B cell (primary cell): ENCODE results near the gene DOCK4. TPM values are rescaled to one million over a fixed set of nuclear protein-coding genes. Genes with fewer than 3 reads are reported as not detected.

Experiments
- ATAC-seq: fragments of 200-7000 bp; cut with Tn5 transposase; one replicate; pipeline ENCODE4 v1.10.0; 2021; ENCODE audit warnings: low read depth, mild to moderate bottlenecking, moderate number of reproducible peaks, moderate library complexity
- CTCF ChIA-PET: fragments of 350-600 bp; sonication (Branson Sonifier 250); formaldehyde crosslinking; loops from one replicate; lab custom pipeline; 2021; ENCODE audit warnings: antibody characterized with exemption, inconsistent platforms; lab: Charles Lee
- POLR2A ChIA-PET: fragments of 350-600 bp; sonication (Branson Sonifier 250); formaldehyde crosslinking; loops from one replicate; lab custom pipeline; 2021; ENCODE audit warnings: antibody characterized with exemption; lab: Charles Lee
- DNase-seq: peaks from one replicate; pipeline ENCODE4 v3.0.0; 2013
- H2AFZ ChIP-seq: 2 replicates; pipeline ENCODE4 v1.6.1; 2012; ENCODE audit warnings: mild to moderate bottlenecking, low read depth, low read length; ENCODE audit not compliant: insufficient read depth, poor library complexity, severe bottlenecking
- H3K27ac ChIP-seq, 2 donors: 1 replicate in 1 of 2; 2 replicates in 1 of 2; pipeline ENCODE4 v1.5.1; 2012 to 2013; ENCODE audit warnings: low read length in 2 of 2, mild to moderate bottlenecking in 2 of 2, moderate library complexity in 1 of 2
- H3K27me3 ChIP-seq, 4 experiments: fragments of 200-600 bp in 1 of 4; sonication (generic) in 1 of 4; replicated peaks in 1 of 4; 1 replicate in 2 of 4; 2 replicates in 2 of 4; pipeline versions ENCODE4 v1.6.1 to v1.7.0; 2013 to 2016; ENCODE audit warnings: low read length in 3 of 4, mild to moderate bottlenecking in 2 of 4, mixed read lengths in 1 of 4, moderate library complexity in 1 of 4; ENCODE audit not compliant: insufficient read depth in 4 of 4, control insufficient read depth in 3 of 4; ENCODE audit errors: control extremely low read depth in 1 of 4
- H3K36me3 ChIP-seq, 2 experiments: replicated peaks in 1 of 2; 1 replicate in 1 of 2; 2 replicates in 1 of 2; pipeline versions ENCODE4 v1.6.1 to v1.7.1; 2013; ENCODE audit warnings: low read length in 1 of 2; ENCODE audit not compliant: insufficient read depth in 2 of 2, control insufficient read depth in 1 of 2; ENCODE audit errors: control extremely low read depth in 1 of 2, extremely low read depth in 1 of 2
- H3K4me1 ChIP-seq, 2 donors: fragments of 200-600 bp in 1 of 2; sonication (generic) in 1 of 2; 1 replicate in 1 of 2; 2 replicates in 1 of 2; pipeline versions ENCODE4 v1.5.1 to v1.6.1; 2013 to 2017; ENCODE audit warnings: low read length in 2 of 2; ENCODE audit not compliant: control insufficient read depth in 2 of 2, insufficient read depth in 2 of 2
- H3K4me2 ChIP-seq: replicated peaks from 2 replicates; pipeline ENCODE3; 2012; ENCODE audit warnings: mild to moderate bottlenecking, low read depth, low read length; ENCODE audit not compliant: poor library complexity, severe bottlenecking
- H3K4me3 ChIP-seq, 5 experiments: fragments of 200-600 bp in 1 of 5; sonication (generic) in 1 of 5; 1 replicate in 3 of 5; 2 replicates in 2 of 5; pipeline versions ENCODE4 v1.5.1 to v1.7.0; 2011 to 2016; ENCODE audit warnings: low read length in 4 of 5, mild to moderate bottlenecking in 4 of 5, low read depth in 2 of 5, control low read depth in 1 of 5, moderate library complexity in 1 of 5; ENCODE audit not compliant: insufficient read depth in 1 of 5; ENCODE audit errors: control extremely low read depth in 1 of 5, extremely low read depth in 1 of 5
- H3K79me2 ChIP-seq: fragments of 200-600 bp; sonication (generic); one replicate; pipeline ENCODE4 v1.6.0; 2016; ENCODE audit warnings: low read length; ENCODE audit not compliant: control insufficient read depth, insufficient read depth
- H3K9ac ChIP-seq: fragments of 200-600 bp; sonication (generic); 2 replicates; pipeline ENCODE4 v1.6.1; 2017; ENCODE audit warnings: mild to moderate bottlenecking, low read length, moderate library complexity
- H3K9me3 ChIP-seq, 3 donors: one replicate each; pipeline versions ENCODE4 v1.6.1 to v1.7.1; 2013; ENCODE audit warnings: low read length in 2 of 3; ENCODE audit not compliant: control insufficient read depth in 2 of 3, insufficient read depth in 1 of 3; ENCODE audit errors: control extremely low read depth in 1 of 3
- H4K20me1 ChIP-seq: 2 replicates; pipeline ENCODE4 v1.6.0; 2012; ENCODE audit warnings: mild to moderate bottlenecking, low read length; ENCODE audit not compliant: insufficient read depth, control insufficient read depth, poor library complexity, severe bottlenecking
- H3K27ac Mint-ChIP-seq: one replicate; pipeline ENCODE4 v1.8.0; 2021; ENCODE audit warnings: mixed read lengths
- H3K27me3 Mint-ChIP-seq: one replicate; pipeline ENCODE4 v1.8.0; 2021; ENCODE audit warnings: mixed read lengths
- H3K4me1 Mint-ChIP-seq: one replicate; pipeline ENCODE4 v1.8.0; 2021; ENCODE audit warnings: mixed read lengths
- H3K4me3 Mint-ChIP-seq: one replicate; pipeline ENCODE4 v1.8.0; 2021; ENCODE audit warnings: mixed read lengths
- H3K9me3 Mint-ChIP-seq: one replicate; pipeline ENCODE4 v1.8.0; 2022; ENCODE audit warnings: mixed read lengths; ENCODE audit not compliant: insufficient read depth
- CTCF ChIP-seq: fragments of 200-600 bp; IDR thresholded peaks from one replicate; pipeline ENCODE4 v1.8.0; 2022; ENCODE audit warnings: antibody characterized with exemption, mild to moderate bottlenecking
- EZH2 ChIP-seq: IDR thresholded peaks from 2 replicates; pipeline ENCODE4 v1.6.1; 2012; ENCODE audit warnings: borderline replicate concordance, low read depth, mild to moderate bottlenecking, moderate library complexity, low read length; ENCODE audit not compliant: insufficient read depth, poor library complexity, severe bottlenecking
- WGBS: methylation state at CpG from one replicate; pipeline ENCODE4 v1.1.5; 2013; ENCODE audit warnings: missing lambda C conversion rate; ENCODE audit not compliant: insufficient coverage; 5-methylcytosine and 5-hydroxymethylcytosine counted together
- intact Hi-C: fragments of 100-400 bp; cut with micrococcal nuclease; formaldehyde crosslinking; loops from one replicate; pipeline ENCODE4 v1.10.0; 2022
- polyA plus RNA-seq: library from polyadenylated mRNA; depleted of rRNA; stranded (reverse); fragments of >200 nt; gene quantifications from 2 replicates; pipeline ENCODE4 v1.2.3, GENCODE V29; 2012
- total RNA-seq, 2 donors: library from RNA; stranded (reverse); fragments of 120-200 nt in 1 of 2; gene quantifications; 1 replicate in 1 of 2; 2 replicates in 1 of 2; pipeline versions ENCODE4 v1.2.3 to v1.2.4, GENCODE V29; 2013 to 2022

DOCK4 gene
- total and polyA plus RNA-seq, 2 donors (not counting 1 experiment from before 2014, with no cell fraction given): 0.03 to 4.1 TPM

GRCh38 chr7:112025556-112025955 is 180.6 kb downstream of the DOCK4 start:
- POLR2A ChIA-PET: no interaction called here
- no peak for ATAC-seq
- H3K27me3 Mint-ChIP-seq: peaks cover 13% of the 10 kb centered on the region

GRCh38 chr7:112023786-112024185 is 182.4 kb downstream of the DOCK4 start:
- no peak for ATAC-seq
- peaks cover 13% of the 10 kb centered on the region for H3K27me3 Mint-ChIP-seq
- no peaks in the 10 kb centered on the region for H3K79me2 ChIP-seq
- no peak overlapping the region for H3K27ac ChIP-seq
- no peaks in the 10 kb centered on the region for H3K27me3 ChIP-seq
- H3K4me1 ChIP-seq: no peaks in the 10 kb centered on the region
- H3K4me3 Mint-ChIP-seq: no peak overlapping the region
- intact Hi-C loops: no loop called here
- H4K20me1 ChIP-seq: no peaks in the 10 kb centered on the region
- H3K4me1 Mint-ChIP-seq: no peaks in the 10 kb centered on the region
- H3K4me2 ChIP-seq: no peak overlapping the region
- POLR2A ChIA-PET: no interaction called here
- no peaks in the 10 kb centered on the region for H3K9me3 ChIP-seq
- no peak overlapping the region for H2AFZ ChIP-seq
- no peak overlapping the region for H3K4me3 ChIP-seq
- CTCF ChIA-PET: no interaction called here
- no peak for DNase-seq
- H3K9me3 Mint-ChIP-seq: no peaks in the 10 kb centered on the region
- H3K9ac ChIP-seq: no peak overlapping the region
- WGBS: 100% methylated on average over 1 of the region's 6 CpGs
- no peaks in the 10 kb centered on the region for H3K36me3 ChIP-seq
- TF ChIP-seq EZH2 (no peak), CTCF (no peak)
- no peak overlapping the region for H3K27ac Mint-ChIP-seq

More at GRCh38 chr7:112025556-112025955, 180.6 kb downstream of the DOCK4 start:
- intact Hi-C loops: no loop called here
- Histone ChIP-seq H3K4me3 (no peak overlapping the region), H2AFZ (no peak overlapping the region), H3K9me3 (no peaks in the 10 kb centered on the region), H3K79me2 (no peaks in the 10 kb centered on the region), H4K20me1 (no peaks in the 10 kb centered on the region), H3K27me3 (no peaks in the 10 kb centered on the region), H3K36me3 (no peaks in the 10 kb centered on the region), H3K4me1 (no peaks in the 10 kb centered on the region), H3K27ac (no peak overlapping the region), H3K9ac (no peak overlapping the region), H3K4me2 (no peak overlapping the region)
- 89% methylated on average over 2 of the region's 2 CpGs for whole genome bisulfite sequencing
- Mint-ChIP-seq H3K27ac (no peak overlapping the region), H3K4me1 (no peaks in the 10 kb centered on the region), H3K9me3 (no peaks in the 10 kb centered on the region), H3K4me3 (no peak overlapping the region)
- DNase-seq: no peak
- TF ChIP-seq EZH2: no peak
- TF ChIP-seq CTCF: no peak
- CTCF ChIA-PET: no interaction called here
